Measurements from ENCODE around the gene NECTIN2.

DNA sequence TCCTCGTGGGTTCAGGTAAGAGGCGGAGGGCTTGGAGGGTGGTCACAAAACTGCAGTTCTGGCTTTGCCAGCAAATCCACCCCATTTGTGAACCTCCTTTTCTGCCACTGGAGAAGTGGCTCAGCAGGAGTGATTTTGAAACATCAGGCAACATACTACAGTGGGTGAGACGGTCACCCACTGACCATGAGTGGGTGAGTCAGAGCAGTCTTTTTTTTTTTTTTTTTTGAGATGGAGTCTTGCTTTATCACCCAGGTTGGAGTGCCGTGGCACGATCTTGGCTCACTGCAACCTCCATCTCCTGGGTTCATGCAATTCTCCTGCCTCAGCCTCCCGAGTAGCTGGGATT, 47.9 kb downstream of the NECTIN2 start:
- no peak for TF ChIP-seq YY1 (IDR thresholded peaks at IDR 0.05; ENCODE audit: insufficient read depth, insufficient read length)
- no peak for TF ChIP-seq ZNF274 (IDR thresholded peaks at IDR 0.05; ENCODE audit: low read depth, low read length)
- TF ChIP-seq SUZ12 (IDR thresholded peaks at IDR 0.05; ENCODE audit: extremely low read depth, insufficient read depth, insufficient read length), result no peak

Data from NT2/D1 (cell line).